HK-2 (cell line): ENCODE data around the gene NFE2L2.
"Not testable (repeated sequence)": the region's sequence is repeated elsewhere in the genome, so short reads cannot be mapped to it uniquely, and the experiment has no call there.

Experiments used
- DNase-seq: peaks from one replicate; pipeline ENCODE4 v3.0.0-alpha.2; 2018; ENCODE audit not compliant: unreplicated experiment

The NFE2L2 gene

GRCh38 chr2:177281400-177282180, 17.1 kb upstream of the NFE2L2 start:
- no peak for DNase-seq

- DNase-seq = no peak
Observed at GRCh38 chr2:177279847-177280246, 15.3 kb upstream of the NFE2L2 start.

GRCh38 chr2:177275743-177276055, 11.2 kb upstream of the NFE2L2 start:
- no peak for DNase-seq

GRCh38 chr2:177275040-177275742, 10.7 kb upstream of the NFE2L2 start:
- no peak for DNase-seq

DNA sequence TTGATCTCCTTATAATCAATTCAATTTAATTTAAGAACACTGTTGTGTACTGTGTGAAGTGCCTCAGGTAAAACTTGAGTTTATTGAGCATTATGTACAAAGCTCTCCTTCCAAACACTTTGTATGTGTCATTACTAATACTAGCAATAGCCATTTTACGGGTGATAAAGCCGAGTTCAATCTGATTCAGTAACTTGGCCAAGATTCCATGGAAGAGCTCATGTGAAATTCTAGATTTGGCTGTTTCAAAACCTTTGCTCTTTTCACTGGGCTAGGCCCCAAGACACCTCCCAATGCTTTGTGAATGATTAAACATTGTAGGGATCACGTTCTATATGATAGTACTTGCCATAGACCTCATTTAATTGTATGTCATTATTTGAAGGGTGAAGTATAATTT, 8.9 kb upstream of the NFE2L2 start:
- no peak for DNase-seq

DNA sequence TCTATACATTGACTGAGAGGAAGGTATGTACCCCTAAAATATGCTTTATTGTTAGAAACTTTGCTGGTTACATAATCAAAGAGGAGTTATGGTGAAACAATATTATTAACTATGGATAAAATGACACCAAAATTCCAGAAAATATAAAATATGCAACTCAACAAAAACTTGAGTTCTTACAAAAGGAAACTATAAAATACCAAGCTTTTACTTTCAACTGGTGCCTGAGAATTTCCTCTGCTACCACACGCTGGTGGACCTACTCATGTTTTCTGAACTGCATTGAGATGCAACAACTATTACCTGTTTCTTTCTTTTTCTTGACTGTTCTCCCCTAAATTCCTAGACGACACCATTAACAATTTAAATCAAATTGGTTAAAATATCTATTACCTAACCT, 8.2 kb upstream of the NFE2L2 start:
- DNase-seq = no peak

DNA sequence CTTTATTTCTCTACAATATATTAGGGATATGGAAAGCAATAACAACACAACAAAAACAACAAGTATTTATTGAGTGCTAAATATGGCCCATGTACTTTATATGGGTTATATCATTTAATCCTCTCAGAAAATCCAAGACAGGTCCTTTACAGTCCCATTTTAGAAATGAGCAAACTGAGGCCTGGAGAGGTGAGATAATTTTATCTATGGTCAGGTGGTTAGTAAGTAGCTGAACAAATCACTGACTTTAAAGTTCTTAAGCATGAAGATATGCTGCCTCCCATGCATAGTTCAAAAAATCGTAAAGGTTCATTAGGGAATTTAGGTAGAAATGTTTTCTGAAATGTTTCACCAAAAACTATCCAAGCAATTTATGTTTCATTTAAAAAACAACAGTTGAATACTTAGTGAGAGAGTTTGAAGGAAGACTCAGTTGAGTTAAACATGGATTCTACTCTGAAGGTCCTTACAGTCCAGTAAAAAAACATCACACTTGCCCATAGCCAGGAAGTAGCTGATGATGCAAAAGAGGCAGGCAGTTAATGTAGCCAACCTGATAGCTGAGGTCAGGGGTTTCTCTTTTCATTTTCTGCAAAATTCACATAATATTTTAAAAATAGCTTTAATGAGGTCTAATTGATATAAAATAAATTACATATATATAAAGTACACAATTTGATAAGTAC, 7.6 kb upstream of the NFE2L2 start:
- DNase-seq = no peak

- DNase-seq = no peak
Observed at GRCh38 chr2:177270531-177270930, 6.0 kb upstream of the NFE2L2 start.

GRCh38 chr2:177268901-177269300, 4.4 kb upstream of the NFE2L2 start:
- DNase-seq = no peak

DNA sequence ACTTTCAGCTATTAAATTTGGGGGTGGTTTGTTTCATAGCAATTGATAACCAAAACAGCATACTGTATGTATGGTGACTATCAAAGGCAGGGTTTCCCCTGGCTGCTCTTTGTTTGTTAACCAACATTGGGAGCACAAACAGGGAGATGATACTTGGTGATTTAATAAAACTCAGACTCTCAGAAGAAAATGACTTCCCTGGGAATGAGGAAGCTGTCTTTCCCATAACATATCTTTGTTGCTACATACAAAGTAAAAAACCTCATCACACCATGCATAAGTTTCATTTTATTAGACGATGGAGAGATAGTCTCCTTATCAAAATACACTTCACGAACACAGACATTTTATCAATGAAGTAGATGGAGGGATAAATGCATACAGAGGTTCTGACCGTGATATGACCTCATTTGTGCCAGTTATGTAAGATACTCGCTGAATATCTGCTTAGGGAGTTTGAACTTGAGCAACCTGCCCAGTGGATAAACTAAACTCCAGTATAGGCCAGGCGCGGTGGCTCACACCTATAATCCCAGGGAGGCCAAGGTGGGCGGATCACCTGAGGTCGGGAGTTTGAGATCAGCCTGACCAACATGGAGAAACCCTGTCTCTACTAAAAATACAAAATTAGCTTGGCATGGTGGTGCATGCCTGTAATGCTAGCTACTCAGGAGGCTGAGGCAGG, 3.8 kb upstream of the NFE2L2 start:
- DNase-seq = no peak

- not testable (repeated sequence) for DNase-seq
Observed at GRCh38 chr2:177266955-177267354, 2.4 kb upstream of the NFE2L2 start.

DNA sequence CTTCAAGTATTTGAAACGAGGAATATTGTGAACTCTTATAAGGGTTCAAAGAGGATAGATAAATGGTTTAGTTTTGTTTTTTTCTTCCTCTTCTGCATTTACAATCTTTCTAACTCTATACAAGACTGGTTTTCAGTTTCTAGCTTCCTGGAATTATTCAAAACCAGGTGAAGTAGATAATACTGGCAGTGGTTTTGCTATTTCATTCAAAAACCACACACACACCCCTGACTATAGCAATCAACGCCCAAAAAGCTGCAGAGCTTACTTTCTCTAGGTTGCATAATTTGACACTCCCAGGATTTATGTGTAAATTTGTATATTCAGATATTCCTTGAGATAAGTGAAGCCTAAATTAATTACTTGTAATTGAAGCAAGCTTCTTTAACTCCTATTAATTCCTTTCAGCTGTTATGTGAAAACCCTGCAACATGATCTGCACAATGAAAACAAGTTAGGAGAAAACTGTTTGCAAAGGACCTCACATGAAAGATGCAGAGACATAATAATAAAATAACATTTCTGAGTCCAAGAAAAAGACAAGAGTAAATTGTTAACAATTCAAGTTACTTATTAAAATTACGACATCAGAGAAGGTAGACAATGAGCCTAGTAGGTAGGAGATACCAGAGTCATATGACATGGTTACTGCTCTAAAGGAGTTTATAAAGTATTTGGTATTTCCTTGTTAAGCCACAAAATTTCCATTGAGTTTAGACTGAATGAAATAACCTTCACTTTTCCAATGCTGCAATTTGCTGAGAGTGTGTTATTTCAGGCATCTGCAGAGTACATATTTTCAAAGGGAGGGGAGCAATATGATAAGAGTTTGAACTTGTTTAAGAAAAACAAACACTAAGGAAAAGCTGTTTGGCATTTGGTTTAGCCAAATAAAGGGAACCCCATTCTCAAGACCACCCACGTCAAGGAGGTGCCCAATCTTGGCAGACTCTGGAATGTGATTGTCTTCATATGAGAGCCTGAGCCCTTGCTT, 1.6 kb upstream of the NFE2L2 start:
- no peak for DNase-seq

- DNase-seq = no peak
Observed at GRCh38 chr2:177264209-177264692, 276 bp downstream of the NFE2L2 start.

DNA sequence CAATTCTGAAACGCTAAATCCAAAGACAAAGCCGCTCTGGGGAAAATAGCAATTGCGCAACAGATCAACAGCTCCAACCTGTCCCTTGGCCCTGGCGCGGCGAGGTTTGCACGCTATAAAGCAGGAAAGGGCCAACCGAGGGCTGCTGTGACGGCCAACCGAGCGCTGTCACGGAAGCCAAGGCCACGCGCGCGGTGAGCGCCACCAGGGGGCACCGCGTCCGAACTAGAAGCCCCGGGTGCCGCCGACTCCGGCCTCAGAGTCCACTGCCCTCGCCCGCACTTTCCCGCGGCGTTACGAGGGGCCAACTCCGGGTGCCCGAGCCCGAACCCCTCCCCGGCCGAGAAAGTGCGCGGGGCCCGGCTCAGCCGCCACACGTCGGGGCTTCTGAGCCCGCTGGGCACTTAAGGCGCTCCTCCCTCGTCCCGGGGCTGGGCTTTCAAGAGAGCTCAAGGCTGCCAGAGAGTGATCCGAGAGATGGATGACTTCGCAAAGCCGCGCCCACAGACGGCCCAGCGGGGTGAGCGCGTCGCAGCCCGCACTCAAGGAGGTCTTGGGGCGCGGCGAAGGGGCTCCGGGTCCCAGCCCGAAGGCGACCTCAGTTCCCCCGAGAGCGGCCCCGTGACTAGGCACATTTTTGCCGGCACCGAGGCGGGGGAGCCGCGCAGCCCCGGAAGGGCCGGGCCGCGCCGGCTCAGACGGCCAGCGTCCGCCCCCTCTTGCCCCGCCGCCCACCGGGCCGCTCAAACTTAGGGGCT, 897 bp downstream of the NFE2L2 start:
- DNase-seq = peak; percentile 96

DNA sequence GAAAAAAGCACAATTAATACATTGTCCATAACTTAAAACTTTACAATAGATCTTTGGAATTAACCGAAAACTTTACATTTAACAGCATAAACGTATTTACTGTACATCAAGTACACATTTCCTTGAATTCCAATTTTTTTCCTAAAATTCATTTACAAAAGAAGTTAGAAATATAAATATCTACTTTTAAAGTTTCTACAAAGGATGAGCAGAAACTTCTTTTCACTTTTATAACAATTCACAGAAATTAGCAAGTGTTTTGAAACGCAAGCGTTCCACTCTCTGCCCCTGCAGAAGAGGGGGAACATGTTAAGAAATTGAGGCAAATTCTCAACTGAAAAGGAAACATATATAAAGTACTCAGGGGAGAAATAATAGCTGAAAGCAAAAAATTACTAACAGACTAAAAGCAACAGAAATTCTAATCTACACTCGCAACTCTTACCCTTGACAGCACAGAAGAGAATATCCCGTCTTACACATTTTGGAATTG, 1.5 kb downstream of the NFE2L2 start:
- no peak for DNase-seq

GRCh38 chr2:177262092-177262491, 2.4 kb downstream of the NFE2L2 start:
- no peak for DNase-seq

DNA sequence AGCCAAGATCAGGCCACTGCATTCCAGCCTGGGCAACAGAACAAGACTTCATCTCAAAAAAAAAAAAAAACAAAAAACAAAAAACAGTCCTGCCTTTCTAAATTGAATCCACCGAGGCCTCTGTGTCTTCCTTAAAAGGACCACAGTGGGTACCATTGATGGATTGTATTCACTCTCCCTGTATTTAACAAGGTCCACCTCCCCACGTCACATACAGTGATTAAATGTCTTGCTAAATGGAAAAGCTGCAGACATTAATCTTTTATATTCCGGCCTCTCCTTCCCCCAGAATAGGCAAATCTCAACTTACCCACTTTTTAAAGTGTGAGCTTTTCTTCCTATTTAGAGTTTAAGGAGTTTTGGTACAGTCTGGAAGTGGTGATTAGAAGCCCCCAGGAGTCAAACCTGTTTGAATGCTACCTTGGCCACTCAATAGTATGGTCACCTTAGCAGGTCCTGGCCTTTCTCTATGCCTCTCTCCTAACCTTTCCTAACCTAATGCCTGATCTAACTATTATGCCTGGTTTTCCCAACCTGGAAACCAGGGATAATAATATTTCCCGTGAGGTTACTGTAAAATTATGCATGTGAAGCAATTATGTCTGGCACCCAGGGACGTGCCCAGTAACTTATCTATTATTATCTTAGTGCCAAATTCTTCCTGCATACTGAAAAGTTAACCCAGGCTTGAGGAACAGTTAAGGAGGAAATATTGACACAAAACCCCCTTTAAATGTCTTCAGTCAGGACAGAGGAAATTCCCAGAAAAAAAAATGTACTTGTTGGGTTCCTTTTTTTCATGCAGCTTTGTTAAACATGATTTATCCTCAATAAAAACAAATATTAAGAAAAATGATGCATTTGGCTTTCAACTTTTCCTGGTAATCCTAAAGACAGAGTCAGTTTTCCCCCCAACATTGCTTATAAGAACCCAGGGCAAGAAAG, 3.1 kb downstream of the NFE2L2 start:
- no peak for DNase-seq

DNA sequence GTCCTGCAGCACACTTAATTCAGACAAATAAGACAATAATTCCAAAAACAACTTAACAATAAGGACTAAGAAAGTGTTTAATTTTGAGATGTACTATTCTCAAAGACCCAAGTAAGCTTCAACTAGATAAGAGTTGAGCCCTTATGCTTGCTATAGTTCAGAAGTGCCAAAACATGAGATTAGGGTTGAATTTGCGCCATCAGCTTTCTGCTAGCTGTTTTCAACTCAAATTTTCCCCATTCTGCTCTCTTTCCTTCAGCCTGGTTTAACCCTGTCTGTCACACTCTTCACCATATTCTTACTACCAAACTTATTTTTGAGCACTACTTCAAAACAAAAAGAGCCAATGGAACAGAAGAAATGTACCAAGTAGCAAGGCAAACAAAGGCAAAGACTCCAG, 4.1 kb downstream of the NFE2L2 start:
- no peak for DNase-seq

- no peak for DNase-seq
Observed at GRCh38 chr2:177258059-177258458, 6.5 kb downstream of the NFE2L2 start.
